KMS-11 (cell line): ENCODE measurements around the gene INO80D.

Experiments used
- H2AFZ ChIP-seq: fragments of 200-600 bp; sonication (generic); 2 replicates; pipeline ENCODE4 v1.6.1; 2016; ENCODE audit warnings: antibody characterized with exemption, mixed run types, low read depth
- H3K27ac ChIP-seq: fragments of 200-600 bp; sonication (generic); 2 replicates; pipeline ENCODE4 v1.6.1; 2016; ENCODE audit warnings: mild to moderate bottlenecking, mixed run types
- H3K27me3 ChIP-seq: fragments of 200-600 bp; sonication (generic); 2 replicates; pipeline ENCODE4 v1.6.1; 2017; ENCODE audit warnings: mild to moderate bottlenecking, low read depth, mixed run types, moderate library complexity; ENCODE audit not compliant: insufficient read depth
- H3K36me3 ChIP-seq: fragments of 200-600 bp; sonication (generic); 2 replicates; pipeline ENCODE4 v1.6.1; 2017; ENCODE audit warnings: mild to moderate bottlenecking, mixed run types; ENCODE audit not compliant: insufficient read depth
- H3K4me1 ChIP-seq: fragments of 200-600 bp; sonication (generic); 2 replicates; pipeline ENCODE4 v1.6.1; 2016; ENCODE audit warnings: mild to moderate bottlenecking, low read depth, mixed run types; ENCODE audit not compliant: poor library complexity, severe bottlenecking
- H3K4me2 ChIP-seq: fragments of 200-600 bp; sonication (generic); 2 replicates; pipeline ENCODE4 v1.7.0; 2016; ENCODE audit warnings: mild to moderate bottlenecking, mixed run types
- H3K4me3 ChIP-seq: fragments of 200-600 bp; sonication (generic); IDR thresholded peaks from 2 replicates; pipeline ENCODE4 v1.6.1; 2017; ENCODE audit warnings: low read depth, low read length, mixed read lengths; ENCODE audit not compliant: insufficient read depth
- H3K79me2 ChIP-seq: fragments of 200-600 bp; sonication (generic); 2 replicates; pipeline ENCODE4 v1.6.1; 2016; ENCODE audit warnings: low read depth, mixed run types; ENCODE audit not compliant: insufficient read depth
- H3K9ac ChIP-seq: fragments of 200-600 bp; sonication (generic); 2 replicates; pipeline ENCODE4 v1.6.1; 2016; ENCODE audit warnings: mild to moderate bottlenecking, mixed run types
- H4K20me1 ChIP-seq: fragments of 200-600 bp; sonication (generic); 2 replicates; pipeline ENCODE4 v1.6.1; 2016; ENCODE audit warnings: mild to moderate bottlenecking, mixed run types; ENCODE audit not compliant: insufficient read depth
- TF ChIP-seq, protein P1 (sequence below): fragments of 200-600 bp; sonication (generic); conservative IDR thresholded peaks from 2 replicates; pipeline ENCODE4 v1.6.1; 2017; ENCODE audit warnings: low read depth, mild to moderate bottlenecking, antibody characterized with exemption, low read length, moderate library complexity, mixed read lengths

INO80D gene

DNA sequence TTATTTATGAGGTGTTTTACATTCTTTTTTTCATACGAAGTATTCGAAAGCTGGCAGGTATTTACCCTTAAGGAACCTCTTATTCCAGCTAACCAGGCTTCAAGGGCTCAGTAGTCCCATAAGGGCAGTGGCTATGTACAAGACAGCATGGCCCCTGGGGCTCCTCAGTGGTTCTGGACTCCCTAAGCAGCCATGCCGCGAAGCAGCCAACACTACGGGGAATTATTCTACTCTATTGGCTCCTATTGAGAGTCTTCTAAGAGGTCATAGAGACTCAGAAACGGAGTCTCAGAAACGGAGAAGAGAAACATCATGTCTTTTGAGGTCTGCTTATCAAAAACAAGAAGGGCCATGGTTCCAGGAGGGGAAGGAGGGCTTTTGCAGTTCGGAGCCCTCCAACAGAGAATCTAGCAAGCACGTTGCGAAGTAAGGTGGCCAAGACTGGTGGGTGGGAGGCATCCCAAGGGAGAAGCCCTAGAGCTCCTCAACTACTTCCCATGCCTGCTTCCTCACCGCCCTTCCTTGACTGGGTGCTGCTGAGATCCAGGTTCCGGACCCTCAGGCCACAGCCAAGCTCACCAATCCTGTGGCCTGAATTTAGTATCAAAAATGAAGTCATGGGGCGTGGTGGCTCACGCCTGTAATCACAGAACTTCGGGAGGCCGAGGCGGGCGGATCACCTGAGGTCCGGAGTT lies 109.7 kb downstream of the INO80D start:
- TF ChIP-seq, protein P1, sequence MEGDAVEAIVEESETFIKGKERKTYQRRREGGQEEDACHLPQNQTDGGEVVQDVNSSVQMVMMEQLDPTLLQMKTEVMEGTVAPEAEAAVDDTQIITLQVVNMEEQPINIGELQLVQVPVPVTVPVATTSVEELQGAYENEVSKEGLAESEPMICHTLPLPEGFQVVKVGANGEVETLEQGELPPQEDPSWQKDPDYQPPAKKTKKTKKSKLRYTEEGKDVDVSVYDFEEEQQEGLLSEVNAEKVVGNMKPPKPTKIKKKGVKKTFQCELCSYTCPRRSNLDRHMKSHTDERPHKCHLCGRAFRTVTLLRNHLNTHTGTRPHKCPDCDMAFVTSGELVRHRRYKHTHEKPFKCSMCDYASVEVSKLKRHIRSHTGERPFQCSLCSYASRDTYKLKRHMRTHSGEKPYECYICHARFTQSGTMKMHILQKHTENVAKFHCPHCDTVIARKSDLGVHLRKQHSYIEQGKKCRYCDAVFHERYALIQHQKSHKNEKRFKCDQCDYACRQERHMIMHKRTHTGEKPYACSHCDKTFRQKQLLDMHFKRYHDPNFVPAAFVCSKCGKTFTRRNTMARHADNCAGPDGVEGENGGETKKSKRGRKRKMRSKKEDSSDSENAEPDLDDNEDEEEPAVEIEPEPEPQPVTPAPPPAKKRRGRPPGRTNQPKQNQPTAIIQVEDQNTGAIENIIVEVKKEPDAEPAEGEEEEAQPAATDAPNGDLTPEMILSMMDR = no peak
- no peak overlapping the region for H3K4me3 ChIP-seq
- no peaks in the 10 kb centered on the region for H3K4me1 ChIP-seq
- H3K27ac ChIP-seq = no peak overlapping the region
- no peak overlapping the region for H3K9ac ChIP-seq
- no peak overlapping the region for H2AFZ ChIP-seq
- H3K36me3 ChIP-seq = no peaks in the 10 kb centered on the region
- H4K20me1 ChIP-seq = no peaks in the 10 kb centered on the region
- H3K27me3 ChIP-seq = no peaks in the 10 kb centered on the region
- no peaks in the 10 kb centered on the region for H3K79me2 ChIP-seq
- no peak overlapping the region for H3K4me2 ChIP-seq

DNA sequence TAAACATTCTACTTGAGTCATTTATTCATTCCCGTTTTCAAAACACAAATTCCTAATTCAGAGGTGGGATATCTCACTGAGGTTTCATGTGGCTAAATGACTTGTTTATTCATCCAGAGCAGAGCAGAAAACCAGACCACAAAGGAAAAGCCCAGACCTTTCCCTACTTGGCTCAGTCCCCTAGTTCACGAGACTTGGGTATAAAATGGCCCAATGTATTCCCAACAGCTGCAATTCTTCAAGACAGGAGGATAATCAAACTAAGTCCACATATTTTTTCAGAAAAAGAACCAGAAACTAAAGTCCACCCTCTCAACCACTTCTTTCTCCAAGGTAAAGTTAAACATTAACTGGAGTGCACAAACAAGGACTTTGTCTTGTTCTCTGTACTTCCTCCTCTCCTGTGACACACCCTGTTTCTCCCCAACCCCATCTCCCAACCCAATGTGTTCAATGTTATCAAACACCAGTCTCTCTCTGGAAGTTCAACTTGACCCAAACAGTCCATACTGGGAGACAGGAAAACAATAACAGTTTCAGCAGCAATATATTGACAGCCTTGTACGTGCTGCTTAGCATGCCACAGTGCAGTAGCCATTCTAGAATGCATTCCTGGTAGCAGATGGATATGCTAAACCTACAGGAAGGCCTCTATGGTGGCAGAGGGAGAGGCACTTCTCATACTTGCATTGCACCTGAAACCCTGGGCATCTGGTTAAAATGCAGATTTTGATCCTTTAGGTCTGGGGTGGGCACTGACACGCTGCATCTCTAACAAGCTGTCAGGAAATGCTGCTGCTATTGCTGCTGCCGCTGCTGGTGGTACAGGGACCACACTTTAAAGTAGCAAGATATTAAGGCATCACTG lies 110.7 kb downstream of the INO80D start:
- TF ChIP-seq, protein P1 = no peak
- H3K36me3 ChIP-seq = no peaks in the 10 kb centered on the region
- H4K20me1 ChIP-seq = no peaks in the 10 kb centered on the region
- no peaks in the 10 kb centered on the region for H3K27me3 ChIP-seq
- H3K4me1 ChIP-seq = no peaks in the 10 kb centered on the region
- H3K4me2 ChIP-seq = no peak overlapping the region
- no peak overlapping the region for H2AFZ ChIP-seq
- H3K27ac ChIP-seq = no peak overlapping the region
- no peaks in the 10 kb centered on the region for H3K79me2 ChIP-seq
- no peak overlapping the region for H3K9ac ChIP-seq
- H3K4me3 ChIP-seq = no peak overlapping the region

DNA sequence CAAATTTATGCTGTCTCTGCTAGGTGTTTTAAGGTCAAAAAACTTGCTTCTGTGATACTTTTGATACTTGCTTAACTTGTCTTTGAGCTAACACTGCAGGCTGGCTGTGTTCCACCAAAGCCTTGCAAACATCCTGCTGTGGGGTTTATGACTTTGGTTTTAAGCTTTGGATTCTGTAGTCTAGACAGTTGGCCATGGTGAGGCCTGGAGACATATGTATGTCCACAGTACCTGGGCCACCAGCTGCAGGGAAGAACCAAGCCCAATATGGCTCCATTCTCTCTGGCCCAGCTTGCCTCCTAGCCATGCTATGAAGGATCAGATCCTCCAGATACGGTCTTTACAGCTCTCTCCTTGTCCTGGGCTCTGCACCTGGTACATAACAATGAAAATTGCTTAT lies 113.9 kb downstream of the INO80D start:
- TF ChIP-seq, protein P1 = no peak

DNA sequence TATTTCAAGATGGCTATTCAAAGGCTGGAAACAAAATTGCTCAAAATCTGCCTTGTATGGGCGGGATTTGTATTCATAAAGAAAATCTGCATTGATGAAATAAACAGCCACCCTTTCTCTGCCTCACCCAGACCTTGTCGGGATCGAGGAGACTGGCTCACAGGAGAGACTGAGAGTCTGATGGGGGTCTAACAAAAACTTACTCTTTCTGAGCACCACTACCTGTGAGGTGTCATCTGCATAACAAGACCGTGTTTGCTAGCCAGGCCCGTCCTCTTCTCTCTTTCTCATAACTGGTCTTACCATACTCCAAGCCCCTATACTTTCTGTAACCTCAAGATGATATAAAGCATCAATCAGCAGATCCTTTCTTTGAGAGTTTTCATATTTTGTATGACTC lies 115.6 kb downstream of the INO80D start:
- Histone ChIP-seq H3K4me1 (no peaks in the 10 kb centered on the region), H2AFZ (no peak overlapping the region), H3K4me3 (no peak overlapping the region), H3K27ac (no peak overlapping the region), H4K20me1 (no peaks in the 10 kb centered on the region), H3K79me2 (no peaks in the 10 kb centered on the region), H3K36me3 (no peaks in the 10 kb centered on the region), H3K9ac (no peak overlapping the region), H3K4me2 (no peak overlapping the region), H3K27me3 (no peaks in the 10 kb centered on the region)
- TF ChIP-seq, protein P1 = no peak

More for the DNA sequence above, 113.9 kb downstream of the INO80D start:
- H3K4me1 ChIP-seq = no peaks in the 10 kb centered on the region
- no peak overlapping the region for H2AFZ ChIP-seq
- H3K79me2 ChIP-seq = no peaks in the 10 kb centered on the region
- H4K20me1 ChIP-seq = no peaks in the 10 kb centered on the region
- H3K27me3 ChIP-seq = no peaks in the 10 kb centered on the region
- no peak overlapping the region for H3K27ac ChIP-seq
- H3K9ac ChIP-seq = no peak overlapping the region
- no peak overlapping the region for H3K4me2 ChIP-seq
- no peak overlapping the region for H3K4me3 ChIP-seq
- H3K36me3 ChIP-seq = no peaks in the 10 kb centered on the region
